Hair follicle dermal papilla cell (primary cell): Measurements from ENCODE around the gene PKLR. TPM values are rescaled to one million over a fixed set of nuclear protein-coding genes. Genes with fewer than 3 reads are reported as not detected.

Experiments used
- total RNA-seq: library from RNA; depleted of rRNA; stranded (reverse); fragments of >200 nt; gene quantifications from 2 replicates; pipeline ENCODE4 v1.2.3, GENCODE V29; 2012

Gene PKLR
- total RNA-seq = under 0.01 TPM in 1 of 2 replicates, not detected in the other

DNA sequence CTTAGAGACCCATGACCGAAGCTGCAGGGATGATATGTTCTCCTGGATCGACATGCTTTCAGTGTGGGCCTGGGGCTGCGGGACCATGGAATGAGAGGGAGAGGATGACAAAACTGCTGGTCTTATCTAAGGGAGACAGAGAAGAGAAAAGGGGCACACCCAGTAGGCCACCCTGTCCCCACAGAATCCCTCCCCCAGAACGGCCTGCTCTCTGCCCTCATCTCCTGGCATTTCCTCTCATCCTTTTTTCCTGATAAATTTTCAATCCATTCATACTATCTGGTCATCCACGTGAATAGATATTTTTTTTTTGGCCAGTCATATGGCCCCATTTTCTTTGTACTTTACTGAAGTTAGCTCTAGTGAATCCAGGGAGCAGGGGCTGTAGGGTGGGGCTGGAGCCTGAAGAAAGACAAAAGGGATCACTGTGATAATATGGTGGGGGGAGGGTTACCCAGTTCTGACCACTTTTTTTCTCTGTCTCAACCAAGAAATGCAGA lies at the start of gene PKLR:
Gene PKLR (minus strand): TSS at position 97 of the 500 bp plus-strand sequence. CDS start 43 bp downstream, at position 54.

DNA sequence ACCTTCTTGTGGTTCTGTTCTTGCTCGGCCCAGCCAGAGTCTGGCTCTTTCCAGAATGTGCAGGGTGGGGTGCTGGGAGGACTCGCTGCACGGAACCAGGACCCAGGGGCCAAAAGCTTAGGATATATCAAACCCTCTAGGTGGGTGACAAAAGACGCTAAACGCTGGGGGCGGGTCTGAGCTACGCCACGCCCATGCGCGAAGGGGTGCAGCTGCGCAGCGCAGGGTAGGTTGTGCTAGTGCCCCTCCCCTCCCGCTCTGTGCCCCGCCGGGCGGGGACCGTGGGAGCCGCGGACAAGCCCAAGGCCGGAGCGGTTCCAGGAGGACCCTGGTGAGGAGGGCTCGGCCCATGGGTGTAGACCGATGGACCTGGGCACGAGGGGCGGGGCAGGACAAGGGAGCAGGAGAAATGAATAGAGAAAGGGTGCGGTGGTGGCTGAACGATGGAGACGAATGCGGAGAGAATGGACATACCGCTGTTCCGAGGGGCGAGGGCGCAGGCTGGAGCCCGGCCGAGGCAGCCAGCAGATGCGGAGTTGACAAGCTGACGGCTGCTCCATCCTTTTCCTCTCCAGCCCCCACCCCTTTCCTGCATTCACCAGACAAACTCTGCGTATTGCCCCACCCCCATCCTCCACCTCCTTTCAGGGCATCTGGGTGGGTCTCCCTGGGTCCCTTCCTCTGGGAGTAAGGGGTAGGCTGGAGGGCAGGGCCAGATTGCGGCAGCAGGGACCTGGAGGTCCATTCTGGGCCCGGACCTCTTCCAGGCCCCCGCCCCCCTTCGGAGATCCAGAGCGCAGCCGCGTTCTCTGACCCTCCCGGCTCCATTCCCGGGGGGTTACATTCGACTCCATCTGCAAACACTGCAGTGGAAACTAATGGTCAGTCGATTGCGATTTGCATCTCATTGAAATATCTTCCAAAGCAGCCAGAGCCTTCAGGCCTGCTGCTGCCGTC lies 19.7 kb upstream of the PKLR start, which contains the start of gene RUSC1:
Gene RUSC1 (plus strand): TSS at position 234 of the 957 bp plus-strand sequence. CDS start 880 bp downstream, outside the sequence.

GRCh38 chr1:155308493-155309422 lies 7.5 kb upstream of the PKLR start, which contains the start of gene FDPS:
Gene FDPS (plus strand): TSS chr1:155308866. CDS start chr1:155309790, 924 bp downstream.

DNA sequence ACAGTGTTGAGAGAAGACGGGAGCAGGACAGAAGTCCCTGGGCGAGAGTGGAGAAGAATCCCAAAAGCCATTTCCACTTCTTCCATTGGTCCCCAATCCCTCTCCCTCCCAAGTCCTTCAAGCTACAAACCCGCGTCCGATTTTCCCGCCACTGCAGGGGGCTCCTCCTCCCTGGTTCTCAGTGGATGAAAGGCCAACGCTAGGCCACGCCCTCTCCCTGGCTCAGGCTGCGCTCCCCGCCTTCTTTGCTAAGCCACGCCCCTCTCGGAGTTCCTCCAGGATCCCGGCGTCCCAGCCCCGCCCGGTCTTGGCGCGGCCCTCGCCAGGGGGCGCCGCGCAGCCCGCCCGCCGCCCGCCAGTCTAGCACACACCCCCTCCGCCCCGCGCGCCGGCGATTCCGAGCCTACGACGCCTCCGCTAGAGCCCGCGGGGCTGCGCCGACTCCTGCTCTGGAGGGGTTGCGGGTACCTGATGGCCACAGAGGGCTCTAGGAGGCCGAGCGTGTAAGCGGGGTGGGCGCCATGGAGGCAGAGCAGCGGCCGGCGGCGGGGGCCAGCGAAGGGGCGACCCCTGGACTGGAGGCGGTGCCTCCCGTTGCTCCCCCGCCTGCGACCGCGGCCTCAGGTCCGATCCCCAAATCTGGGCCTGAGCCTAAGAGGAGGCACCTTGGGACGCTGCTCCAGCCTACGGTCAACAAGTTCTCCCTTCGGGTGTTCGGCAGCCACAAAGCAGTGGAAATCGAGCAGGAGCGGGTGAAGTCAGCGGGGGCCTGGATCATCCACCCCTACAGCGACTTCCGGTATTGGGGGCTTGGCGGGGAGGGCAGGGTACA lies 24.0 kb downstream of the PKLR start, which contains the start of gene HCN3:
Gene HCN3 (plus strand): TSS at position 394 of the 832 bp plus-strand sequence. CDS start 128 bp downstream, at position 522.

DNA sequence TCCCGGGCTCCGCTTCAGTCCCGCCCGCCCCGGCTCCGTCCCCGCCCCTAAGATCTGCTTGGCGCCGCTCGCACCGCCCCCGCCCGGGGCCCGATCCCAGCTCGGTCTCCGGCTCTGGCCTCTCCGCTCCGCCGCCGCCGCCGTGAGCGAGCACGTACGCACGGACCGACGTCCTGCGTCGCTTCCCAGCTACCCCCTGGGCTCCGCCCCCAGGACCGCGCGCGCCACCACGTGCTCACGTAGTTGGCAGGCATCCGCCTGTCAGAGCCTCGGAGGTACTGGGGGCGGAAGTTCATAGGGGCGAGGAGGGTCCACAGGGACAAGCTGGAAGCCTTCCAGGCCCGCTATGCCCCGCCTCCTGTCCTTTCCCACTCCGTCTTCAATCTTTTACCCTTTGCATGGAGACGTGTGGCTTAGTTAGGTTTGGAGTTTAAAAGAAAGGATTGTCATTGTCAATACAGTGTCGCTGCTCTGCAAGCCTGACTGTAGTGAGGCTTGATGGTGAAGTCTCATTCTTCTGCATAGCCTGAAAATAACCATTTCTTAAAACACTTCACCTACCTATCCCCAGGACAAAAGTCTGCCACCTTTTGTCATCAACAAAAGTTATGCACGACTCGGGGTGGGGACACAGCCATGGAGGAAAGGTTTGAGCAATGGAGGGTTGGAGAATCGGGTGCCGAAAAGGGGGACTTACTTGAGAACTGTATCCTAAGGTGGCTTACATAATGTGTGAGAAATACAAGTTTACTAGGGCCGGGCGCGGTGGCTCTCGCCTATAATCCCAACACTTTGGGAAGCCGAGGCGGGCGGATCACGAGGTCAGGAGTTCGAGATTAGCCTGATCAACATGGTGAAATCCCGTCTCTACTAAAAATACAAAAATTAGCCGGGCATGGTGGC lies 27.6 kb downstream of the PKLR start, which contains the start of gene CLK2:
Gene CLK2 (minus strand): TSS at position 162 of the 903 bp plus-strand sequence. CDS start 2,527 bp downstream, outside the sequence.

GRCh38 chr1:155261852-155262673 lies 39.2 kb downstream of the PKLR start, which contains the start of gene SCAMP3:
Gene SCAMP3 (minus strand): TSS chr1:155262360. CDS start chr1:155262151, 209 bp downstream.

GRCh38 chr1:155255243-155256007 lies 45.8 kb downstream of the PKLR start, which contains the start of gene ENTREP3:
Gene ENTREP3 (minus strand): TSS chr1:155255483. CDS start chr1:155254877, 606 bp downstream.

Other genes starting within 250 kb of the PKLR start
- 2.7 and 3.6 TPM in 2 replicates for gene EFNA4, start 237.7 kb downstream of the PKLR start, total RNA-seq
- 0.81 and 0.97 TPM in 2 replicates for gene EFNA3, start 222.6 kb downstream of the PKLR start, total RNA-seq
- gene EFNA1, start 173.6 kb downstream of the PKLR start, total RNA-seq = not detected in 2 replicates
- gene SLC50A1, start 165.6 kb downstream of the PKLR start, total RNA-seq = 39.9 and 43.6 TPM in 2 replicates
- gene DPM3, start 160.9 kb downstream of the PKLR start, total RNA-seq = 13.4 and 15.4 TPM in 2 replicates
- 44.4 and 49.5 TPM in 2 replicates for gene KRTCAP2, start 128.1 kb downstream of the PKLR start, total RNA-seq
- 7.4 and 7.8 TPM in 2 replicates for gene TRIM46, start 127.6 kb downstream of the PKLR start, total RNA-seq
- gene THBS3, start 93.5 kb downstream of the PKLR start, total RNA-seq = 39.7 and 41.2 TPM in 2 replicates
- 28.6 and 39.1 TPM in 2 replicates for gene MTX1, start 92.7 kb downstream of the PKLR start, total RNA-seq
- gene ENTREP3, start 46.0 kb downstream of the PKLR start, total RNA-seq = 5.4 and 7.0 TPM in 2 replicates
- gene SCAMP3, start 39.1 kb downstream of the PKLR start, total RNA-seq = 34.4 and 45.8 TPM in 2 replicates
- gene CLK2, start 27.9 kb downstream of the PKLR start, total RNA-seq = 24.2 and 29.7 TPM in 2 replicates
- 0.97 and 2.1 TPM in 2 replicates for gene HCN3, start 24.0 kb downstream of the PKLR start, total RNA-seq
- gene FDPS, start 7.4 kb upstream of the PKLR start, total RNA-seq = 242 and 362 TPM in 2 replicates
- 18.5 and 20.3 TPM in 2 replicates for gene RUSC1, start 19.5 kb upstream of the PKLR start, total RNA-seq